Karpas-422 (cell line): Measurements from ENCODE around the gene ZDHHC24. TPM values are rescaled to one million over a fixed set of nuclear protein-coding genes. Genes with fewer than 3 reads are reported as not detected.

ENCODE experiments used
- DNase-seq: peaks from one replicate; pipeline ENCODE4 v3.0.0-alpha.2; 2015
- H2AFZ ChIP-seq: fragments of 200-600 bp; sonication (generic); 2 replicates; pipeline ENCODE4 v1.6.1; 2014; ENCODE audit warnings: antibody characterized with exemption, low read length, mixed read lengths
- H3K27ac ChIP-seq: fragments of 200-600 bp; sonication (generic); 2 replicates; pipeline ENCODE4 v1.5.1; 2014; ENCODE audit warnings: mild to moderate bottlenecking, low read length, moderate library complexity
- H3K27me3 ChIP-seq: fragments of 200-600 bp; sonication (generic); 2 replicates; pipeline ENCODE4 v1.6.1; 2014; ENCODE audit warnings: low read length, mixed read lengths
- H3K36me3 ChIP-seq: fragments of 200-600 bp; sonication (generic); 2 replicates; pipeline ENCODE4 v1.6.1; 2014; ENCODE audit warnings: low read length, mixed read lengths; ENCODE audit not compliant: insufficient read depth
- H3K4me1 ChIP-seq: fragments of 200-600 bp; sonication (generic); 2 replicates; pipeline ENCODE4 v1.6.1; 2014; ENCODE audit warnings: mild to moderate bottlenecking, low read length, mixed read lengths
- H3K4me2 ChIP-seq: fragments of 200-600 bp; sonication (generic); 2 replicates; pipeline ENCODE4 v1.6.1; 2014; ENCODE audit warnings: low read length, low read depth, mild to moderate bottlenecking; ENCODE audit not compliant: poor library complexity, severe bottlenecking
- H3K4me3 ChIP-seq: fragments of 200-600 bp; sonication (generic); 2 replicates; pipeline ENCODE4 v1.5.1; 2014; ENCODE audit warnings: mild to moderate bottlenecking, antibody characterized with exemption, low read length, mixed read lengths
- H3K79me2 ChIP-seq: fragments of 200-600 bp; sonication (generic); 2 replicates; pipeline ENCODE4 v1.6.1; 2014; ENCODE audit warnings: mild to moderate bottlenecking, low read length, mixed read lengths
- H3K9ac ChIP-seq: fragments of 200-600 bp; sonication (generic); 2 replicates; pipeline ENCODE4 v1.6.0; 2014; ENCODE audit warnings: low read length
- H3K9me2 ChIP-seq: fragments of 200-600 bp; sonication (generic), shearing (Covaris generic); replicated peaks from 2 replicates; pipeline ENCODE4 v1.6.0; 2014; ENCODE audit warnings: mild to moderate bottlenecking, low read length, moderate library complexity; ENCODE audit not compliant: insufficient read depth
- H3K9me3 ChIP-seq: fragments of 300-700, 200-600 bp; sonication (generic); 2 replicates; pipeline ENCODE4 v1.6.1; 2014; ENCODE audit warnings: low read length, mixed read lengths
- H4K20me1 ChIP-seq: fragments of 200-600 bp; sonication (generic); 2 replicates; pipeline ENCODE4 v1.6.1; 2014; ENCODE audit warnings: mild to moderate bottlenecking, antibody characterized with exemption, low read length, low read depth; ENCODE audit not compliant: insufficient read depth
- total RNA-seq: library from RNA; depleted of rRNA; stranded (reverse); fragments of >200 nt; shearing (Covaris generic); gene quantifications from 2 replicates; pipeline ENCODE4 v1.2.3, GENCODE V29; 2014; ENCODE audit warnings: low replicate concordance

ZDHHC24 gene
- total RNA-seq, 1 experiment from 2014 or later = 22.2 TPM

- no peak overlapping the region for H3K4me2 ChIP-seq
- H3K79me2 ChIP-seq = no peaks in the 10 kb centered on the region
- no peaks in the 10 kb centered on the region for H3K36me3 ChIP-seq
- no peak overlapping the region for H3K9ac ChIP-seq
- H3K27ac ChIP-seq = no peak overlapping the region
- H3K4me3 ChIP-seq = no peak overlapping the region
- no peak for DNase-seq
- no peaks in the 10 kb centered on the region for H3K9me3 ChIP-seq
- H4K20me1 ChIP-seq = no peaks in the 10 kb centered on the region
- H3K27me3 ChIP-seq = no peaks in the 10 kb centered on the region
- no peak overlapping the region for H2AFZ ChIP-seq
- no peaks in the 10 kb centered on the region for H3K9me2 ChIP-seq
- H3K4me1 ChIP-seq = no peaks in the 10 kb centered on the region
Observed at GRCh38 chr11:66570079-66570849, 24.4 kb upstream of the ZDHHC24 start.

- Histone ChIP-seq H3K9ac (no peak overlapping the region), H3K9me2 (no peaks in the 10 kb centered on the region), H2AFZ (no peak overlapping the region), H3K36me3 (no peaks in the 10 kb centered on the region), H3K79me2 (no peaks in the 10 kb centered on the region), H4K20me1 (no peaks in the 10 kb centered on the region), H3K27me3 (no peaks in the 10 kb centered on the region), H3K4me1 (no peaks in the 10 kb centered on the region), H3K9me3 (no peaks in the 10 kb centered on the region), H3K27ac (no peak overlapping the region), H3K4me2 (no peak overlapping the region), H3K4me3 (no peak overlapping the region)
- DNase-seq = no peak
Observed at GRCh38 chr11:66569076-66569475, 23.2 kb upstream of the ZDHHC24 start.

- Histone ChIP-seq H3K36me3 (no peaks in the 10 kb centered on the region), H3K79me2 (no peaks in the 10 kb centered on the region), H3K4me1 (no peaks in the 10 kb centered on the region), H3K9me3 (no peaks in the 10 kb centered on the region), H3K9ac (no peak within 1 kb of the TSS), H3K27ac (no peak within 1 kb of the TSS), H3K4me3 (no peak within 1 kb of the TSS), H3K9me2 (no peaks in the 10 kb centered on the region), H3K27me3 (no peaks in the 10 kb centered on the region), H3K4me2 (no peak within 1 kb of the TSS), H2AFZ (no peak within 1 kb of the TSS), H4K20me1 (no peaks in the 10 kb centered on the region)
- DNase-seq = no peak
Observed at GRCh38 chr11:66568124-66568916, 22.5 kb upstream of the ZDHHC24 start, which contains the start of gene CTSF. Gene CTSF, minus strand, starts transcription at chr11:66568606. Its CDS starts 120 bp downstream, at chr11:66568486.

GRCh38 chr11:66567787-66568123 is 21.9 kb upstream of the ZDHHC24 start:
- Histone ChIP-seq H3K27ac (no peak overlapping the region), H4K20me1 (no peaks in the 10 kb centered on the region), H3K9me2 (no peaks in the 10 kb centered on the region), H3K4me3 (no peak overlapping the region), H3K4me2 (no peak overlapping the region), H3K79me2 (no peaks in the 10 kb centered on the region), H3K9ac (no peak overlapping the region), H3K9me3 (no peaks in the 10 kb centered on the region), H2AFZ (no peak overlapping the region), H3K4me1 (no peaks in the 10 kb centered on the region), H3K36me3 (no peaks in the 10 kb centered on the region), H3K27me3 (no peaks in the 10 kb centered on the region)
- DNase-seq = no peak

- no peaks in the 10 kb centered on the region for H3K27me3 ChIP-seq
- H3K4me1 ChIP-seq = no peaks in the 10 kb centered on the region
- no peak overlapping the region for H3K4me2 ChIP-seq
Observed at GRCh38 chr11:66566221-66566620, 20.4 kb upstream of the ZDHHC24 start.

GRCh38 chr11:66564984-66565383 is 19.1 kb upstream of the ZDHHC24 start:
- no peaks in the 10 kb centered on the region for H3K4me1 ChIP-seq
- H3K27ac ChIP-seq = no peak overlapping the region
- H3K4me2 ChIP-seq = no peak overlapping the region
- H3K9me3 ChIP-seq = no peaks in the 10 kb centered on the region
- no peaks in the 10 kb centered on the region for H4K20me1 ChIP-seq
- DNase-seq = no peak
- H3K36me3 ChIP-seq = no peaks in the 10 kb centered on the region
- no peaks in the 10 kb centered on the region for H3K9me2 ChIP-seq
- no peak overlapping the region for H3K9ac ChIP-seq
- no peaks in the 10 kb centered on the region for H3K79me2 ChIP-seq
- H3K4me3 ChIP-seq = no peak overlapping the region
- H2AFZ ChIP-seq = no peak overlapping the region
- H3K27me3 ChIP-seq = no peaks in the 10 kb centered on the region

More at GRCh38 chr11:66566221-66566620, 20.4 kb upstream of the ZDHHC24 start:
- no peak overlapping the region for H3K4me3 ChIP-seq
- no peaks in the 10 kb centered on the region for H3K79me2 ChIP-seq
- no peaks in the 10 kb centered on the region for H3K9me3 ChIP-seq
- no peak overlapping the region for H3K9ac ChIP-seq
- no peaks in the 10 kb centered on the region for H4K20me1 ChIP-seq
- H2AFZ ChIP-seq = no peak overlapping the region
- no peak for DNase-seq
- no peak overlapping the region for H3K27ac ChIP-seq
- no peaks in the 10 kb centered on the region for H3K9me2 ChIP-seq
- H3K36me3 ChIP-seq = no peaks in the 10 kb centered on the region

- Histone ChIP-seq H3K9me2 (no peaks in the 10 kb centered on the region), H3K36me3 (no peaks in the 10 kb centered on the region), H3K79me2 (no peaks in the 10 kb centered on the region), H3K27me3 (no peaks in the 10 kb centered on the region), H2AFZ (no peak overlapping the region), H3K4me3 (no peak overlapping the region), H3K27ac (no peak overlapping the region), H4K20me1 (no peaks in the 10 kb centered on the region), H3K9ac (no peak overlapping the region), H3K4me2 (no peak overlapping the region), H3K4me1 (no peaks in the 10 kb centered on the region), H3K9me3 (no peaks in the 10 kb centered on the region)
- DNase-seq = no peak
Observed at GRCh38 chr11:66564538-66564937, 18.7 kb upstream of the ZDHHC24 start.

- H3K9me2 ChIP-seq = no peaks in the 10 kb centered on the region
- no peak for DNase-seq
- H4K20me1 ChIP-seq = no peaks in the 10 kb centered on the region
- H3K9me3 ChIP-seq = no peaks in the 10 kb centered on the region
- H3K4me2 ChIP-seq = no peak overlapping the region
- no peak overlapping the region for H3K9ac ChIP-seq
- H3K79me2 ChIP-seq = no peaks in the 10 kb centered on the region
- H3K4me1 ChIP-seq = no peaks in the 10 kb centered on the region
- no peak overlapping the region for H2AFZ ChIP-seq
- H3K27me3 ChIP-seq = no peaks in the 10 kb centered on the region
- H3K4me3 ChIP-seq = no peak overlapping the region
- no peaks in the 10 kb centered on the region for H3K36me3 ChIP-seq
- H3K27ac ChIP-seq = no peak overlapping the region
Observed at GRCh38 chr11:66563832-66564231, 18.0 kb upstream of the ZDHHC24 start.
